Body of pancreas (tissue), 4 donors: ENCODE data around the gene PSME2. TPM values are rescaled to one million over a fixed set of nuclear protein-coding genes. Genes with fewer than 3 reads are reported as not detected.

Source experiments
- ATAC-seq: fragments of 150-250 bp; one replicate; pipeline ENCODE4 v1.9.1; 2016
- DNase-seq, 4 donors: peaks; one replicate each; pipeline ENCODE4 v3.0.0-alpha.2; 2019
- H3K27ac ChIP-seq, 4 donors: fragments of 200-600 bp; sonication (generic); 1 replicate in 3 of 4; 2 replicates in 1 of 4; pipeline versions ENCODE4 v1.5.1 to v1.6.1; 2016 to 2019; ENCODE audit warnings: mild to moderate bottlenecking in 1 of 4, mixed read lengths in 1 of 4, moderate library complexity in 1 of 4
- H3K27me3 ChIP-seq, 2 donors: fragments of 200-600 bp; sonication (generic); one replicate each; pipeline ENCODE4 v1.6.0; 2016; ENCODE audit warnings: mild to moderate bottlenecking in 1 of 2
- H3K36me3 ChIP-seq, 2 donors: fragments of 200-600 bp; sonication (generic); replicated peaks in 1 of 2; 2 replicates each; pipeline ENCODE4 v1.5.1; 2016; ENCODE audit warnings: low read depth in 2 of 2; ENCODE audit not compliant: insufficient read depth in 1 of 2
- H3K4me1 ChIP-seq: fragments of 200-600 bp; sonication (generic); one replicate; pipeline ENCODE4 v1.6.0; 2016
- H3K4me3 ChIP-seq, 2 donors: fragments of 200-600 bp; sonication (generic); 1 replicate in 1 of 2; 2 replicates in 1 of 2; pipeline ENCODE4 v1.5.1; 2016 to 2019
- H3K9me3 ChIP-seq, 3 donors: fragments of 200-600 bp; sonication (generic); 1 replicate in 2 of 3; 2 replicates in 1 of 3; pipeline ENCODE4 v1.5.1; 2016
- CTCF ChIP-seq, 7 experiments: fragments of 450-650 bp in 4 of 7; fragments of 200-600 bp in 3 of 7; sonication (generic) in 3 of 7; IDR thresholded peaks; one replicate each; pipeline ENCODE4 v1.5.1; 2016 to 2019; ENCODE audit warnings: antibody characterized with exemption in 7 of 7
- POLR2A ChIP-seq, 3 donors: fragments of 450-650 bp; IDR thresholded peaks; one replicate each; pipeline ENCODE4 v1.6.1; 2016; ENCODE audit warnings: antibody characterized with exemption in 3 of 3, mild to moderate bottlenecking in 2 of 3
- WGBS, 2 donors: methylation state at CpG; one replicate each; pipeline ENCODE4 v1.1.5; 2017; 5-methylcytosine and 5-hydroxymethylcytosine counted together
- intact Hi-C: fragments of 100-400 bp; cut with DNase I; formaldehyde crosslinking; loops from one replicate; pipeline ENCODE4 v1.15.1; 2023
- total RNA-seq, 2 donors: library from RNA; depleted of rRNA; stranded (reverse); fragments of >200 nt; gene quantifications; one replicate each; pipeline ENCODE4 v1.1.0, GENCODE V29; 2016

Gene PSME2
- total RNA-seq, 2 donors from 2014 or later: 29.3 to 30.4 TPM

- Histone ChIP-seq H3K4me1 (peaks cover 30% of the 10 kb centered on the region), H3K36me3 (peaks cover 9 to 24% of the 10 kb centered on the region in 2 donors), H3K27me3 (no peaks in the 10 kb centered on the region), H3K9me3 (no peaks in the 10 kb centered on the region), H3K4me3 (no peak overlapping the region), H3K27ac (peak overlapping the region; percentile 42 to 87 (median 68))
- 66 to 100% methylated on average over 1 to 2 of the region's 2 CpGs for WGBS, 2 donors
- TF ChIP-seq CTCF (IDR thresholded peaks at IDR 0.05): no peak
- no peak for TF ChIP-seq POLR2A (IDR thresholded peaks at IDR 0.05)
- DNase-seq (no peak), ATAC-seq (no peak)
- intact Hi-C loops: no loop called here
These were observed 41.1 kb upstream of the PSME2 start for GRCh38 chr14:24187539-24187915.

GRCh38 chr14:24186831-24187538 lies 40.6 kb upstream of the PSME2 start:
- DNase-seq: no peak
- ATAC-seq: no peak
- no peak overlapping the region for H3K27ac ChIP-seq

GRCh38 chr14:24185741-24186140 lies 39.3 kb upstream of the PSME2 start:
- H3K27ac ChIP-seq: no peak overlapping the region
- intact Hi-C loops: no loop called here
- no peak for ATAC-seq
- TF ChIP-seq CTCF (IDR thresholded peaks at IDR 0.05) (no peak), POLR2A (IDR thresholded peaks at IDR 0.05) (no peak)
- H3K4me3 ChIP-seq: no peak overlapping the region
- no peaks in the 10 kb centered on the region for H3K27me3 ChIP-seq
- peaks cover 9 to 24% of the 10 kb centered on the region in 2 donors for H3K36me3 ChIP-seq
- no peak for DNase-seq
- no peaks in the 10 kb centered on the region for H3K9me3 ChIP-seq
- 65 to 85% methylated on average over 4 to 11 of the region's 11 CpGs for WGBS, 2 donors
- peaks cover 24% of the 10 kb centered on the region for H3K4me1 ChIP-seq

More at GRCh38 chr14:24186831-24187538, 40.6 kb upstream of the PSME2 start:
- TF ChIP-seq POLR2A (IDR thresholded peaks at IDR 0.05): no peak
- TF ChIP-seq CTCF (IDR thresholded peaks at IDR 0.05): no peak
- intact Hi-C loops: no loop called here
- 84 to 100% methylated on average over 2 to 10 of the region's 10 CpGs for WGBS, 2 donors
- H3K4me1 ChIP-seq: peaks cover 24% of the 10 kb centered on the region
- peaks cover 9 to 26% of the 10 kb centered on the region in 2 donors for H3K36me3 ChIP-seq
- H3K4me3 ChIP-seq: no peak overlapping the region
- no peaks in the 10 kb centered on the region for H3K27me3 ChIP-seq
- no peaks in the 10 kb centered on the region for H3K9me3 ChIP-seq

GRCh38 chr14:24185026-24185425 lies 38.6 kb upstream of the PSME2 start:
- DNase-seq: no peak
- Histone ChIP-seq H3K27ac (no peak overlapping the region), H3K36me3 (peaks cover 9 to 25% of the 10 kb centered on the region in 2 donors), H3K4me3 (no peak overlapping the region), H3K27me3 (no peaks in the 10 kb centered on the region), H3K9me3 (no peaks in the 10 kb centered on the region), H3K4me1 (peaks cover 24% of the 10 kb centered on the region)
- intact Hi-C loops: no loop called here
- ATAC-seq: no peak
- TF ChIP-seq CTCF (IDR thresholded peaks at IDR 0.05) (no peak), POLR2A (IDR thresholded peaks at IDR 0.05) (no peak)
- WGBS, 2 donors: 95 to 96% methylated on average over 7 of the region's 7 CpGs
